H1 (cell line): ENCODE measurements around the gene ARHGEF12. TPM values are rescaled to one million over a fixed set of nuclear protein-coding genes. Genes with fewer than 3 reads are reported as not detected.

Source experiments
- CHD2 ChIP-seq: IDR thresholded peaks from 2 replicates; pipeline ENCODE4 v1.6.1; 2012; ENCODE audit warnings: low read length, improper control_type of control experiment
- NRF1 ChIP-seq: IDR thresholded peaks from 2 replicates; pipeline ENCODE4 v1.6.1; 2011; ENCODE audit warnings: mild to moderate bottlenecking, low read depth, low read length, improper control_type of control experiment
- TAF1 ChIP-seq: IDR thresholded peaks from 2 replicates; pipeline ENCODE4 v1.6.1; 2011; ENCODE audit warnings: mild to moderate bottlenecking, low read depth, low read length
- polyA plus RNA-seq, 7 experiments: library from polyadenylated mRNA; depleted of rRNA in 3 of 7; stranded (reverse) in 5 of 7; unstranded in 2 of 7; fragments of >200 nt in 5 of 7; fragments of 200-250 nt in 2 of 7; gene quantifications; 1 replicate in 5 of 7; 2 replicates in 1 of 7; 4 replicates in 1 of 7; pipeline versions ENCODE4 v1.2.1 to v1.2.3, GENCODE V29; 2011 to 2013; ENCODE audit warnings: missing spikeins in 2 of 7, mixed read lengths in 2 of 7
- total RNA-seq: library from RNA; stranded (reverse); fragmentation: NEBNext Ultra II Directional; extraction: Animal tissue kit (Norgen Biotek cat#: 25700); gene quantifications from 2 replicates; pipeline ENCODE4 v1.2.1, GENCODE V29; 2021
- TF ChIP-seq, protein P1 (sequence below): IDR thresholded peaks from 2 replicates; pipeline ENCODE4 v1.6.1; 2011; ENCODE audit warnings: low read length, improper control_type of control experiment

The ARHGEF12 gene
- total and polyA plus RNA-seq, 2 of the 8 experiments (the other 6 are each of a cell fraction or from before 2014, with no cell fraction given) = 5.1 to 33.7 TPM

GRCh38 chr11:120501440-120501839 lies 165.2 kb downstream of the ARHGEF12 start (continued):
- TF ChIP-seq CHD2 (no peak), TAF1 (no peak), NRF1 (no peak)
- TF ChIP-seq, protein P1, sequence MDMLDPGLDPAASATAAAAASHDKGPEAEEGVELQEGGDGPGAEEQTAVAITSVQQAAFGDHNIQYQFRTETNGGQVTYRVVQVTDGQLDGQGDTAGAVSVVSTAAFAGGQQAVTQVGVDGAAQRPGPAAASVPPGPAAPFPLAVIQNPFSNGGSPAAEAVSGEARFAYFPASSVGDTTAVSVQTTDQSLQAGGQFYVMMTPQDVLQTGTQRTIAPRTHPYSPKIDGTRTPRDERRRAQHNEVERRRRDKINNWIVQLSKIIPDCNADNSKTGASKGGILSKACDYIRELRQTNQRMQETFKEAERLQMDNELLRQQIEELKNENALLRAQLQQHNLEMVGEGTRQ = no peak
